Heart left ventricle (tissue), 13 donors: ENCODE results near the gene U2SURP.

Experiments
- POLR2A ChIP-seq, 2 donors: fragments of 450-650 bp; IDR thresholded peaks; one replicate each; pipeline ENCODE4 v1.6.1; 2017; ENCODE audit warnings: antibody characterized with exemption in 2 of 2, mild to moderate bottlenecking in 2 of 2, moderate library complexity in 2 of 2
- TF ChIP-seq, protein P1 (sequence below), 12 donors: fragments of 200-600 bp; sonication (generic) in 4 of 12; IDR thresholded peaks; one replicate each; pipeline versions ENCODE4 v1.5.0 to v1.8.0; 2018 to 2022; ENCODE audit warnings: antibody characterized with exemption in 12 of 12, mild to moderate bottlenecking in 5 of 12
- donor health status: ischemic (EF 13 %, LVEDD 7.1; RV severe dilation, severe dysfunction).
- donor health status: DM: no; HTN: yes; CAD: no.
- donor health status: DM: no; HTN: no; CAD: no.
- donor health status: ischemic (EF 25% LVEDD 6.9; RV normal size, moderate dysfunction).
- donor health status: ischemic (EF 25% LVEDD 5.7; RV mildly dilated, moderate dysfunction).
- donor health status: ischemic (EF 35%, LVEDD 5.7; RV mildly dilated, moderate dysfunction).
- donor health status: nonischemic (EF 11% LVEDD 7.7; RV severe dilation, severe dysfunction).
- donor health status: DM: yes; HTN: yes; CAD: no.
- donor health status: PGD.
- donor health status: ischemic (EF 29% LVEDD 5.4; RV normal size, mild dysfunction).
- donor health status: nonischemic (EF 23%, LVEDD 6.1; RV moderate dilation, normal function).

DNA sequence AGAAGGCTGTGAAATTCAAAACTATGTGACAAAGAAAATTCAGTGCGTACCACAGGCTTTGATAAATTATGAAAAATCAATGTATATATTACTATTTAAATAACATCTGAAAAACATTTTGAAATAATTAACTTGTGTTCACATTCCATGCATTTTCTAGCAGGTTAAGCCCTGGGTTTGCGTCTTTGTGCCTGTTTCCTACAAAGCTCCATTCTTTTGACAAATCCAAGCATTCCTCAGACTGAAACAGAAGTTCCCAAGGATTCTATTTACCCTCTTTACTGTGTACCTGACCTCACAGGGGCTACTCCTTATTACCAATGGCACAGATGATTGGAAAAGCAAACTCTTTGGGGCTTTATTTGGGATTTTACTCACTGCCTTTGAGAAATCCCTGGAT, 39.8 kb upstream of the U2SURP start:
- TF ChIP-seq, protein P1, sequence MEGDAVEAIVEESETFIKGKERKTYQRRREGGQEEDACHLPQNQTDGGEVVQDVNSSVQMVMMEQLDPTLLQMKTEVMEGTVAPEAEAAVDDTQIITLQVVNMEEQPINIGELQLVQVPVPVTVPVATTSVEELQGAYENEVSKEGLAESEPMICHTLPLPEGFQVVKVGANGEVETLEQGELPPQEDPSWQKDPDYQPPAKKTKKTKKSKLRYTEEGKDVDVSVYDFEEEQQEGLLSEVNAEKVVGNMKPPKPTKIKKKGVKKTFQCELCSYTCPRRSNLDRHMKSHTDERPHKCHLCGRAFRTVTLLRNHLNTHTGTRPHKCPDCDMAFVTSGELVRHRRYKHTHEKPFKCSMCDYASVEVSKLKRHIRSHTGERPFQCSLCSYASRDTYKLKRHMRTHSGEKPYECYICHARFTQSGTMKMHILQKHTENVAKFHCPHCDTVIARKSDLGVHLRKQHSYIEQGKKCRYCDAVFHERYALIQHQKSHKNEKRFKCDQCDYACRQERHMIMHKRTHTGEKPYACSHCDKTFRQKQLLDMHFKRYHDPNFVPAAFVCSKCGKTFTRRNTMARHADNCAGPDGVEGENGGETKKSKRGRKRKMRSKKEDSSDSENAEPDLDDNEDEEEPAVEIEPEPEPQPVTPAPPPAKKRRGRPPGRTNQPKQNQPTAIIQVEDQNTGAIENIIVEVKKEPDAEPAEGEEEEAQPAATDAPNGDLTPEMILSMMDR (IDR thresholded peaks at IDR 0.05) = no peak
- no peak for TF ChIP-seq POLR2A (IDR thresholded peaks at IDR 0.05)
